ENCODE measurements around the gene ANKRD33B. TPM values are rescaled to one million over a fixed set of nuclear protein-coding genes. Genes with fewer than 3 reads are reported as not detected.

ANKRD33B gene
- total and polyA plus RNA-seq, 9 of the 15 experiments (the other 6 are each of a cell fraction or from before 2014, with no cell fraction given), result 0.10 to 1.7 (median 0.40) TPM

GRCh38 chr5:10702911-10703491 is 139.1 kb downstream of the ANKRD33B start (continued):
- TF ChIP-seq, protein P1, sequence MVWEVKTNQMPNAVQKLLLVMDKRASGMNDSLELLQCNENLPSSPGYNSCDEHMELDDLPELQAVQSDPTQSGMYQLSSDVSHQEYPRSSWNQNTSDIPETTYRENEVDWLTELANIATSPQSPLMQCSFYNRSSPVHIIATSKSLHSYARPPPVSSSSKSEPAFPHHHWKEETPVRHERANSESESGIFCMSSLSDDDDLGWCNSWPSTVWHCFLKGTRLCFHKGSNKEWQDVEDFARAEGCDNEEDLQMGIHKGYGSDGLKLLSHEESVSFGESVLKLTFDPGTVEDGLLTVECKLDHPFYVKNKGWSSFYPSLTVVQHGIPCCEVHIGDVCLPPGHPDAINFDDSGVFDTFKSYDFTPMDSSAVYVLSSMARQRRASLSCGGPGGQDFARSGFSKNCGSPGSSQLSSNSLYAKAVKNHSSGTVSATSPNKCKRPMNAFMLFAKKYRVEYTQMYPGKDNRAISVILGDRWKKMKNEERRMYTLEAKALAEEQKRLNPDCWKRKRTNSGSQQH (CRISPR knock-in tag; IDR thresholded peaks at IDR 0.05), result no peak
- TF ChIP-seq ZNF589 (CRISPR knock-in tag; IDR thresholded peaks at IDR 0.05; ENCODE audit: low read depth) (no peak), PHB (CRISPR knock-in tag; IDR thresholded peaks at IDR 0.05) (no peak), NEUROD1 (IDR thresholded peaks at IDR 0.05; ENCODE audit: borderline replicate concordance, low read depth, low read length, partially characterized antibody) (peak; percentile 73), SOX6 (IDR thresholded peaks at IDR 0.05) (0 out of 2 replicates have a peak, but pooled peaks have one; percentile 70), ARNT (IDR thresholded peaks at IDR 0.05) (peak; percentile 15 to 72; a peak in 2 of 4 replicates), IRF9 (tag; IDR thresholded peaks at IDR 0.05) (no peak), ARID3A (IDR thresholded peaks at IDR 0.05; ENCODE audit: borderline replicate concordance, low read depth, low read length) (peak; percentile 59; the same call in 1 of the 2 replicates), EP300 (IDR thresholded peaks at IDR 0.05; ENCODE audit: low read length) (peak; percentile 94), ZNF561 (CRISPR knock-in tag; conservative IDR thresholded peaks at IDR 0.05) (no peak), CREM (IDR thresholded peaks at IDR 0.05; ENCODE audit: low read depth) (no peak; the same call in 1 of the 2 replicates), MTA2 (IDR thresholded peaks at IDR 0.05; ENCODE audit: low read depth) (peak; percentile 78), CXXC5 (CRISPR knock-in tag; IDR thresholded peaks at IDR 0.05) (0 out of 2 replicates have a peak, but pooled peaks have one; percentile 20), ZNF197 (CRISPR knock-in tag; IDR thresholded peaks at IDR 0.05; ENCODE audit: low read depth) (no peak), THRA (IDR thresholded peaks at IDR 0.05) (no peak), SP1 (CRISPR knock-in tag; IDR thresholded peaks at IDR 0.05) (peak; percentile 70), ZNF316 (IDR thresholded peaks at IDR 0.05) (no peak), MYNN (IDR thresholded peaks at IDR 0.05) (no peak), MYNN (CRISPR knock-in tag; IDR thresholded peaks at IDR 0.05) (no peak), KHSRP (IDR thresholded peaks at IDR 0.05) (no peak), TAL1 (IDR thresholded peaks at IDR 0.05) (peak; percentile 89)
- TF ChIP-seq, protein P2, sequence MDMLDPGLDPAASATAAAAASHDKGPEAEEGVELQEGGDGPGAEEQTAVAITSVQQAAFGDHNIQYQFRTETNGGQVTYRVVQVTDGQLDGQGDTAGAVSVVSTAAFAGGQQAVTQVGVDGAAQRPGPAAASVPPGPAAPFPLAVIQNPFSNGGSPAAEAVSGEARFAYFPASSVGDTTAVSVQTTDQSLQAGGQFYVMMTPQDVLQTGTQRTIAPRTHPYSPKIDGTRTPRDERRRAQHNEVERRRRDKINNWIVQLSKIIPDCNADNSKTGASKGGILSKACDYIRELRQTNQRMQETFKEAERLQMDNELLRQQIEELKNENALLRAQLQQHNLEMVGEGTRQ (CRISPR knock-in tag; IDR thresholded peaks at IDR 0.05), result no peak
- TF ChIP-seq, protein P3, sequence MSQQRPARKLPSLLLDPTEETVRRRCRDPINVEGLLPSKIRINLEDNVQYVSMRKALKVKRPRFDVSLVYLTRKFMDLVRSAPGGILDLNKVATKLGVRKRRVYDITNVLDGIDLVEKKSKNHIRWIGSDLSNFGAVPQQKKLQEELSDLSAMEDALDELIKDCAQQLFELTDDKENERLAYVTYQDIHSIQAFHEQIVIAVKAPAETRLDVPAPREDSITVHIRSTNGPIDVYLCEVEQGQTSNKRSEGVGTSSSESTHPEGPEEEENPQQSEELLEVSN (IDR thresholded peaks at IDR 0.05; ENCODE audit: borderline replicate concordance in 1 of 2, extremely low read depth in 1 of 2, insufficient read depth in 1 of 2, insufficient read length in 1 of 2, low read depth in 1 of 2, low read length in 1 of 2, poor library complexity in 1 of 2, severe bottlenecking in 1 of 2), result peak in 1 of 2 experiments; percentile 3

Measured in K562 (cell line).